Muscle of leg (tissue), 11 donors: ENCODE results near the gene GDPD2. TPM values are rescaled to one million over a fixed set of nuclear protein-coding genes. Genes with fewer than 3 reads are reported as not detected.

Source experiments
- DNase-seq: peaks from one replicate; pipeline ENCODE4 v3.0.0; 2013
- H3K27ac ChIP-seq: one replicate; pipeline ENCODE4 v1.5.1; 2013; ENCODE audit warnings: mild to moderate bottlenecking, low read length, control low read depth
- H3K27me3 ChIP-seq: one replicate; pipeline ENCODE4 v1.6.1; 2013; ENCODE audit warnings: low read length; ENCODE audit not compliant: control insufficient read depth, insufficient read depth
- H3K36me3 ChIP-seq: one replicate; pipeline ENCODE4 v1.6.1; 2013; ENCODE audit warnings: low read length; ENCODE audit not compliant: control insufficient read depth, insufficient read depth
- H3K4me1 ChIP-seq: one replicate; pipeline ENCODE4 v1.6.1; 2013; ENCODE audit warnings: low read length; ENCODE audit not compliant: control insufficient read depth, insufficient read depth
- H3K4me3 ChIP-seq: one replicate; pipeline ENCODE4 v1.5.1; 2013; ENCODE audit warnings: low read length, control low read depth
- H3K9me3 ChIP-seq: replicated peaks from 2 replicates; pipeline ENCODE4 v1.6.1; 2013; ENCODE audit warnings: low read depth, low read length; ENCODE audit not compliant: control insufficient read depth
- WGBS: methylation state at CpG from one replicate; pipeline ENCODE4 v1.1.5; 2013; ENCODE audit warnings: missing lambda C conversion rate; ENCODE audit not compliant: insufficient coverage; 5-methylcytosine and 5-hydroxymethylcytosine counted together
- polyA plus RNA-seq, 8 donors: library from polyadenylated mRNA; unstranded; fragments of 120-200 nt; gene quantifications; one replicate each; pipeline versions ENCODE4 v1.2.1 to v1.2.3, GENCODE V29; 2013; ENCODE audit warnings: inconsistent platforms in 1 of 8, low replicate concordance in 1 of 8; ENCODE audit not compliant: insufficient read length in 8 of 8, insufficient read depth in 1 of 8
- total RNA-seq: library from RNA; stranded (reverse); fragments of 120-200 nt; gene quantifications from one replicate; pipeline ENCODE4 v1.2.4, GENCODE V29; 2013

The GDPD2 gene
- total and polyA plus RNA-seq, 9 donors = 0.09 to 1.0 (median 0.49) TPM

DNA sequence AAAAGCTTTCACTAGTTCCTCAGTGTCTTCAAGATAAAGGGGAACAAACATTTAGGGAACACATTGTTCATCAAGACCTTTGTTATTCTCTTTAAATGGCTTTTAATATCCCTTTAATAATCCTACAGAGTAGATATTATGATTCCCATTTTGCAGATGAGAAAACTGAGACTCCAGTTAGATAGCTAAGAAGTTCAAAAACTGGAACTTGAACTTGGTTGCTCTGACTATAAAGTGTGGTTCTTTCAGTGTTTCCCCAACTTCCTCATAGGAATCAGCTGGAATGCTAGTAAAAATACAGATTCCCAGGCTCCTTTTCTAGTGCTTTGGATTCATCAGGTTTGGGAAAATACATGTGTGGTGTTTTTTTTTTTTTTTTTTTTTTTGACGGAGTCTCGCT lies 59.2 kb downstream of the GDPD2 start:
- DNase-seq = no peak
- peaks cover 18% of the 10 kb centered on the region for H3K4me1 ChIP-seq
- peaks cover 15% of the 10 kb centered on the region for H3K27me3 ChIP-seq
- H3K4me3 ChIP-seq = no peak overlapping the region
- H3K9me3 ChIP-seq = no peaks in the 10 kb centered on the region
- no peaks in the 10 kb centered on the region for H3K36me3 ChIP-seq
- 100% methylated on average over 1 of the region's 2 CpGs for WGBS
- H3K27ac ChIP-seq = no peak overlapping the region

Other genes starting within 250 kb of the GDPD2 start
- gene DGAT2L6, start 245.8 kb upstream of the GDPD2 start, total RNA-seq = not detected
- gene DGAT2L6, start 245.8 kb upstream of the GDPD2 start, polyA plus RNA-seq = not detected
- not detected for gene AWAT1, start 188.7 kb upstream of the GDPD2 start, total RNA-seq
- gene AWAT1, start 188.7 kb upstream of the GDPD2 start, polyA plus RNA-seq = under 1 TPM in 1 of 8 donors, not detected in 7; 0.13 TPM
- 0.09 TPM for gene P2RY4, start 163.1 kb upstream of the GDPD2 start, total RNA-seq
- under 1 TPM in 5 of 8 donors, not detected in 3; 0.10 to 0.27 (median 0.20) TPM for gene P2RY4, start 163.1 kb upstream of the GDPD2 start, polyA plus RNA-seq
- gene ARR3, start 155.0 kb upstream of the GDPD2 start, total RNA-seq = not detected
- under 1 TPM in 6 of 8 donors, not detected in 2; 0.16 to 0.61 (median 0.46) TPM for gene ARR3, start 155.0 kb upstream of the GDPD2 start, polyA plus RNA-seq
- not detected for gene RAB41, start 141.1 kb upstream of the GDPD2 start, total RNA-seq
- gene RAB41, start 141.1 kb upstream of the GDPD2 start, polyA plus RNA-seq = under 1 TPM; 0.24 to 0.80 (median 0.64) TPM
- 30.7 TPM for gene PDZD11, start 133.4 kb upstream of the GDPD2 start, total RNA-seq
- gene PDZD11, start 133.4 kb upstream of the GDPD2 start, polyA plus RNA-seq = 10 to 100 TPM; 36.6 to 46.6 (median 40.2) TPM
- gene KIF4A, start 133.2 kb upstream of the GDPD2 start, total RNA-seq = 5.1 TPM
- 10 to 100 TPM in 3 of 8 donors, 1 to 10 TPM in 5; 5.8 to 12.7 (median 9.2) TPM for gene KIF4A, start 133.2 kb upstream of the GDPD2 start, polyA plus RNA-seq
- 5.5 TPM for gene DLG3, start 21.5 kb downstream of the GDPD2 start, total RNA-seq
- gene DLG3, start 21.5 kb downstream of the GDPD2 start, polyA plus RNA-seq = 1 to 10 TPM; 4.7 to 9.0 (median 6.5) TPM